ENCODE data around the gene NAPA.

Gene NAPA

DNA sequence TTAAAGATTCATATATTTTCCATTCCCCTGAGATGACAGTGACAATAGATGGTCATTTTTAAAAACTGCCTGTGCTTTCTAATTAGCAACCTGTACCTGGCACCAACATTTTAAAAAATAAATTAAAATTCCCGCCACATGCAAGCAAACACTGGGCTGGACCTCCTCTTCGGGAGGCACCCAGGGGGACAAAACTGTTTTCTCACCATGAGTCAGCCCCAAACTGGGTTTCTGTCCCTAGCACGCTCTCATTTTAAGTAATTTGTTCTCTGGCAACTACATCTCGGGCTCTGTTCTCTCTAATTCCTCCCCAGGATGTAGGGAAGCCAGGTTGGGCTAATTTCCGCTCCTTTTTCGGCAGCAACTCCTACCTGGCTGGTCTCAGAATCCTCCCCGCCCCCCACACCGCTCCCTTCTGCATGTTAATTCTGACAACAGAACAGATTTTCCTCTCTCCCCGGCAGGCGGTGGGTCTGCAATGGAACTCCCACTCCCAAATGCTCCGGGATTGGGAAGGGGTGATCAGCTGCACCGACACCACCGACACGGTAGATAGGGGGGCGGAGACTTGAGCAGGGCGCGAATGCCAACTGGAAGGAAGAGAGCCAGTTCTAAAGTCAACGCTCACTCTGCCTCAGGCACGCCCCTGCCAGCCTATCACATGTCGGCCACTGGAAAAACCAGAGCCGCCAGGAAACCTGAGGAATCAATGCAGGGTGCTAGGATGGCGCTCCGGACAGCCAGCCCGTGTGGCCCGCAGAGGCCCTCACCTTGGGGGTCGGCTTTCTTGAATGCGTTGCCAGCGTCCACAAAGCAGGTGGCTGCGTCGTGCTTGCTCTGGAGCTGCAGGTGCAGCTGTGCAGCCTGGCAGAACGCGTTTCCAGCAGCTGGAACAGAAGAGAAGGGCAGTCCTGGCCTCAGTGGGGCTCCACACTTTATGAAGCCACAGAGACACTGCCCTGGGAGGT, 14.7 kb downstream of the NAPA start:
- DNase-seq (ENCODE audit: low read depth in 2 of 2) = no peak

DNA sequence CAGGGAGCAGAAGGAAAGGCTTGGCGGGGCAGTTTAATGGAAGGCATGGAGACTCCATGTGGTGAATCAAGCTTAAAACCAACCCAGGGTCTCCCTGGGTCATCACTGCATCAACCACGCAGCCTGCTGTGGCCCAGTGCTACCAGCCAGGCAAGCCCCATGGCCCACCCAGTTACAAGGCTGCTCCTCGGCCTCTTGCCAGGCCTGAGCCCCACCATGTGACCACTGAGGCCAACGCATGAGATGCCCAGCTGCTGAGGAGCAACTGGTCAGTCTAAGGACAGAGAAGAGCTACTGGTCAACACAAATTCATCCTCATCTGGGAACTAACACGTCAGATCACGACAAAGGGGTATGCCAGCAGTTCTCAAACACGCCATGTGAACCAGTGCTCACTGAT, 15.5 kb downstream of the NAPA start:
- no peak for DNase-seq (ENCODE audit: low read depth in 2 of 2)

DNA sequence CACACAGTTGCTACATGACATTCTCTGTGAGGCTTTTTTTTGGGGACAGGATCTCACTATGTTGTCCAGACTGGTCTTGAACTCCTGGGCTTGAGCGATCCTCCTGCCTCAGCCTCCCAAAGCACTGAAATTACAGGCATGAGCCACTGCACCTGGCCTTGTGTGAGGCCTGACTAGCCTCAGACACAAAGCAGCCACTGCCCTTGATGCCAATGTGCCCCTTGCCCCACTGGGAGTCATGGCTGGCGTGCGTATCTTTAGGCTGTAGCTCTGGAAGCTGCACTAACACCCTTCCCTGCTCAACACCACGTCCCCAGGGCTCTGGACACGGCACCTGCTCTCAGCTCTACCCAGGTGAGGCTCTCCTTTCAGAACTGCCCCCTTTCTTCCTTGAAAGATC, 16.3 kb downstream of the NAPA start:
- no peak for DNase-seq (ENCODE audit: low read depth in 2 of 2)

DNA sequence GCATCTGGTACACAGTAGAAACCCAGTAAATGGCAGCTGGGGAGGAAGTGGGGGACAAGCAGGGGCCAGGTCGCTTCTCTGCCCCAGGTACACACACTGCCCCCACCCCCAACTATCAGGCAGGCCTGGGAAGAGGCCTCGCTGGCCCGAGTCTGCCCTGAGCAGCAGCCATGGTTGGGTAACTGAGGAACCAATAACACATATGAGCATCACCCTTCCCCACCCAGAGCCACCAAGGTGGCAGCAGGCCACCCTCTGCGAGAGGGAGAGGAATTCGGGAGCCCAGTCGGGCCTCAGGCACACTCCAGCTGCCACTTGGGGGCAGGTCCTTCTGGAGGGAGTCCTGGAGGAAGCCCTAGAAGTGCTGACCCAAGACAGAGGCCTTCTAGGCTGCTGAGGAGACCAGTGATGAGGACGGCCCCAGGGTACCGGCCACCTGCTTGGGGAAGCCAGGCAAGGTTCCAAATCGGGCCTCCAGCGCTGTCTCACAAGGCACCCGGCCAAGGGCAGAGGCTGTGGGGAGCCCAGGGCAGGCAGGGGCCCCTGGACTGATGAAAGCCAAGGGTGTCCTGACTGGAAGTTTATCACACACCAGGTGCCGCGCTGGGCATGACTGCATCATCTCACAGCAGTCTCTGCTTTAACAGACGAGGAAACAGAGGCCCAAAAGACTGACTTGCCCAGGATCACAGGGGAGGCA, 16.9 kb downstream of the NAPA start:
- DNase-seq (ENCODE audit: low read depth in 2 of 2) = no peak

DNA sequence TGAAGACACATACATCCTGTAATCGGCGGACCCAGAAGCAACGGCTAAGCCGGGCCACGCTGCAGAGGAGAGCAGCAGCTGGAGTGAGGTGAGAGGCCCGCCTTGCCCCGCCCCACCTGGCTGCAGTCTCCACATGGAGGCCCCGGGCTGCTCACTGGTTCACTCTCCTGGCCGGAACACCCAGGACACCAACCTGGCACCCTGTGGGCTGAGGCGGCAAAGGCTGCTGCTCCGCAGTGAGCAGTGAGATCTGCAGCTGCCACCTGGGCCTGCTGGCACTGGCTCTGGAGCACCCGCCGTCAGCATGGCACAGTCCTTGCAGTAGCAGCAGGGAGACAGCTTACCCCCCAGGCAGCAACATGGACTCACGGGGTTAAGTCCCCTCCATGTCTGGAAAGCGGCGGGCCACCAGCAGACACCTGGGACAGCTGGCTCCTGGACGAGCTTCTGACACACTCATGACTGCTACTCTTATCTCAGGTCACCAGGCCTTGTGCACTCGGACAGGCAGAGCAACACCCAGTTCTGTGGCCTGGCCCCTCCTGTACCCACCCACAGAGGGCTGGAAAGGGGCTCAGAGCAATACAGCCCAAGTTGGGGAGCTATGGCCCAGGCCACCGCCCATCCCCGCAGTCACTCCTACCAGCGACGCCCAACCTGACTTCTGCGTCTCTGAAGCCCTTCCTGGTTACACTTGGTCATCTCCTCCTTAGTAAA, 17.7 kb downstream of the NAPA start:
- DNase-seq (ENCODE audit: low read depth in 2 of 2) = no peak

DNA sequence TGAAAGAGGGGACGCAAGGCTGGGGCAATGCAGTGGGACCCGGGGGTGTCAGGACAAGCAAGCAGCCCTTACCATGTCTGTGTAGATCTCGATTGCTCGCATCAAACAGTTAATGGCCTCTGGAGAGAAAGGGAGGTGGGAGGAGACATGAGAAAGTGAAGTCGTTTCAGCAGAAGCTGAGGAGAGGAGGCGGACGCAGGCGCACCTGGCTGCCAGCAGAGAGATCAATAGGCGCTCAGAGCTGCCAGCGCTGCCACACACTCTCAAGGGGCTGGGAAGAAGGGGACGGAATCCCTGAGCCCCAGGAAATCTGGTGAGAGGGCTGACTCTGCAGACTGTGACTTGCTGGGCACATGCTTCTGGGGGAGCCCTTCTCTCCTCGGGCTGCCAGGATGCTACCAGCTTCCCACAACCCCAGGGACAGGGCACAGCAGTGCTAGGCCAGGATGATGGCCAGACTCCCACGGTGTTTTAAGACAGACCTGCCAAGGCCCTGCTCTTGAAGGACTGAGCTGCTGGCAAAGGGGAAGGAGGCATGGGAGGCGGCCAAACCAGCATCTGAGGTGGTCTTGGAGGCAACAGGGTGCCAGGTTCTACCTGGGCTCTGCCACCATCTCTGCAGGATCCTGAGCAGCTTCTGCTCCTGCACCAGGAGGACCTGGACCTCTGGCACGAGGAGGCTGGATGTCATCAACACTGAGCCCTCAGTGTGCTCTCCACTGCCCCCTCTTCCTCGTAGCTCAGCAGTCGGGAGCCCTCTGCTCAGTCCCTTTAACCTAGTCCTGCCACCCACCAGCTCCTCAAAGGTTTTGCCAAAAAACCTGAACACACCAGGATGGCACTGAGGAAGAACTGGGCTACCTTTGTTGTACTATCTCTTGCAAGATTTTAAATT, 19.1 kb downstream of the NAPA start:
- DNase-seq (ENCODE audit: low read depth in 2 of 2) = no peak

DNA sequence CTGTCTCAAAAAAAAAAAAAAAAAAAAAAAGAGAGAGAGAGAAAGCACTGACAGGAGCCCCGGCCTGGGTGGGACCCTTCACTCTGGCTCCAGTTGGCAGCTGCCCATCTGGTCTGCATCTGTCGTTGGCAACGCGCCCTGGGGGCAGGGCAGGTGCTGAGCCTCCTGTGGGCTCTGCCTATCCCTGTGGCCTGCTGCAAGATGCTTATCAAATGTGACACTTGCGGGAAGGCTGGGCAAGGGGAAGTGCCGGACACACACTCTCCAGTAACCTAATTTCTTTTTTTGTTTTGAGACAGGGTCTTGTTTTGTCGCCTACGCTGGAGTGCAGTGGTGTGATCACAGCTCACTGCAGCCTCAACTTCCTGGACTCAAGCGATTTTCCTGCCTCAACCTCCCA, 20.1 kb downstream of the NAPA start:
- DNase-seq (ENCODE audit: low read depth in 2 of 2) = no peak

DNA sequence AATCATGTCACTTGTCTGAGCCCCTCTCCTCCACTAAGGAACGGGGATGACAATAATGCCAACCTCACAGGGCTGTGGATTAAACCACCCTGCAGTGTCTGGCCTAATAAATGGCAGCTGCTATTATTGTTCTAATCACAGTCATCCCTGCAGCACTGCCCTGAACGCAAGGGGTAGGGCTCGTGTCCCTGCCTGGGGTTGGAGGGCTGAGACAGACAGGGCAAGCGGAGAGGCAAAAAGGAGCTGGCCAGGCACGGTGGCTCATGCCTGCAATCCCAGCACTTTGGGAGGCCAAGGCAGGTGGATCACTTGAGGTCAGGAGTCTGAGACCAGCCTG, 20.7 kb downstream of the NAPA start:
- DNase-seq (ENCODE audit: low read depth in 2 of 2) = no peak

DNA sequence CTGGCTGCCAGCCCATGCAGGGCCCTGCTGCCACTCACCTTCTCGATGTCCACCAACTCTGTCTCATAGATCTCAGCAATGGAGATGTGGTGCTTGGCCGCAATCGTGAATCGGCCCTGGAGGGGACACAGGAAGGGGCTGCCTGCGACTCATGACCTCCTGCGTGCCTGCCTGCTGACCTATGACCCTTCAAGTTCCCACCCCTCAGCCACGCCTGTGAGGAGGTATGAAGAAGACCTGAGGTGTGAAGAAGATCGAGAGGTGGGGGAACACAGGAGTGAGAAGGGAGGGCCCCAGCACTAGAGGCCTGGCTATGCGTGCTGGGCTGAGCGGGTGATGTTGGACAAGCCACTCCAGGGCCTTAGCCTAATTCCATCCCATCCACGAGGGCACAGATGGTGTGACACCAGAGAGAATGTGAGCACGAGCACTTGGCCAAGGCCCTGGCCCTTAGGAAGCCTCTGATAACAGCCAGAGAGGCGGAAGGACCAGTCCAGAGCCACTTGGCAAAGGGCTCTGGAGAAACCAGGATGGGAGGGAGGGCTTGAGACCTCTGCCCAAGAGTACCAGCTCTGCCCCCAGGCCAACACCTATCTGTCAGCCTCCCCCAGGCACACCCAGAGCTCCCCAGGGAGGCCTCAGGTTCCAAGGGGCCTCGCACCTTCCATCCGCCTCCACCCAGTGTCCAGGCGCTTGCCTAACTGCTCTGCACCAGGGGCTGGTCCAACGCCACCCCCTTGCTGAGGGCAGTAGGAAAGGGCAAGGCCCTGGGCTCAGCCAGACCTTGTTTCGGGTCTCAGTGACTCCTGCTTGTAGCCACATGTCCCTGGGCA, 21.3 kb downstream of the NAPA start:
- DNase-seq (ENCODE audit: low read depth in 2 of 2) = no peak

DNA sequence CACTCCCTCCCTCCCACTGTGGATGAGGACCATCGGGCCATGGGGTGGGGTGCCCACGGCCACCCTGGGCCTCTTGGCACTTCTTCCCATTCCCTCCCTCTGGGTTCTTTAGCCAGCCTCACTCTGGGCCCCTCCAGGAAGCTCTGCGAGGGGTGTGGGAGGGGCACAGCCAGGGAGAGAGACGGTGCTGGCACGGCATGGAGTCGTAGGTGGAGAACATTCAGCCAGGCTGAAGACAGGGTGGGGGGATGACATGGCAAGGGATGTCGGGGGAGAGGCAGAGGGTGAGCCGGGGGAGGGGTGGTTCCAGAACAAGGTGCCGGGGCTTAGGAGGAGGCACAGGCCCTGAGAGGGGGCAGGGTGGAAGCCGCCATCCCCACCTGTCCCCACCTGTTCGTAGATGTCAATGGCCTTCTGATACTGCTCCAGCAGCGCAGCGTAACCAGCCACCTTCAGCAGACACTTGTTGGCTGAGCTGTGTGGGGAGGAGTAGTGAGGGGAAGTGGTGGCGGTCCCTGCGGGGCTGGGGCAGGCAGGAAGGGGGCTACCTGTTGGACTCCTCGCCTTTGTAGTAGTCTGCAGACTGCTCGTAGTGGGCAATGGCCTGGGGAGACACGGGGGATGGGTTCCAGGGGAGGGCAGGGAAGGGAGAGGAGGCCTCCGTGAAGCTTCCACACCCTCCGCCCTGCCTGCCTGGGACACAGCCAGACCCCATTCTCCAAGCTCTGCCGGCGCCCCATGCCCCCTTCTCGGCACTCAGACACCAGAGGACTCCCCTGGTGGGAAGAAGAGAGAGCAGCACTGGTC, 22.1 kb downstream of the NAPA start:
- DNase-seq (ENCODE audit: low read depth in 2 of 2) = no peak

DNA sequence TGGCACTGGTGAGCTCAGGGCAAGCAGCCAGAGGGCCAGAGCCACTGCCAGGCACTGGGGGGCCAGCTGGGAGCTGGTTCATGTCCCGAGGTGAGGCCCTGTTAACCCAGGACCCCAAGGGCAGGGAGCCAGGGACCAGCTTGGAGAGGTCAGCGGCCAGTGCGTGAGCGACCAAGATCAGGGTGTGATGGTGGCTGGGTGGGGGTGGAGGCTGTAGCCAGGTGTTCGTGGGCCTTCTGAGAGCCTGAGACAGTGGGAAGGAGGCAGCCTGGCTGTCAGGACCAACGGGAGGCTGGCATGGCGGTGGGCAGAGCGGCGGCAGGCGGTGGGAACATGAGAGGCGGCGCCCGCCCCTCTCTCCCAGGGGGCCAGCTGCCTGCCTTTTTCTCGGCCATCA, 22.7 kb downstream of the NAPA start:
- no peak for DNase-seq (ENCODE audit: low read depth in 2 of 2)

DNA sequence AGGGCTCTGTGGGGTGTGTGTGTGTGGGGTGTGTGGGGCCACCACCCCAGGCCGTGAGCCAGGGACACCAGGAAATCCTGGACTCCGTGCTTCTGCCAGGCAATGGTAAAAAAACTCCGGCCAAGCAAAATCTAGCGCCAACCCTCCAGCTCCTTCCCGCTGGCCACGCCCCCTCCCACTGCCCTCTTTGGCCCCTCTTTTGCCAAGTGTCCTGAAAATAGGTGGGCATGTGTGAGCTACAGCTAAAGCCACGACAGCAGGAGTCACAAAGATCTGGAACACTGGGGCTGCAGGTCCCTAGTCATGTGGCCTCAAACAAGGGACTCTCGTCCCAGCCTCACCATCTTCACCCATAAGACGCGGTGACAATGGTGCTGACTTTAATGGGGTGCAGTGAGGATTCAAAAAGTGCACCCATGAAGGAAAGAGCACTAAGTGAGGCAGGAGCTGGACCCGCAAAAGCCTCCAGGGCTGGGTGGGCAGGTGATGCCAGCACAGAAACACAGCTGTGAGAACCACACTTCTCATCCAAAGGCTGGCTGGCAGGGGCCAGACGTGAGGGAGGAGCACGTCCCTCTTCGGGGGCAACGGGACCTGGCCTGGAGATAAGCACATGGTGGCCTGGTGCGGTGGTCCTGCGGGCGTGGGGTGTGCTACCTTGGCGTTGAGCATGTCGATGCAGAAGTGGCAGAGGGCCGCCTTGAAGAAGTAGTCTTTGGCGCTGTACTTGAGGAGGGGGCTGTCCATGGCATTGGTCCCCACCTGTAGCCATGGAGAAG, 23.3 kb downstream of the NAPA start:
- no peak for DNase-seq (ENCODE audit: low read depth in 2 of 2)

DNA sequence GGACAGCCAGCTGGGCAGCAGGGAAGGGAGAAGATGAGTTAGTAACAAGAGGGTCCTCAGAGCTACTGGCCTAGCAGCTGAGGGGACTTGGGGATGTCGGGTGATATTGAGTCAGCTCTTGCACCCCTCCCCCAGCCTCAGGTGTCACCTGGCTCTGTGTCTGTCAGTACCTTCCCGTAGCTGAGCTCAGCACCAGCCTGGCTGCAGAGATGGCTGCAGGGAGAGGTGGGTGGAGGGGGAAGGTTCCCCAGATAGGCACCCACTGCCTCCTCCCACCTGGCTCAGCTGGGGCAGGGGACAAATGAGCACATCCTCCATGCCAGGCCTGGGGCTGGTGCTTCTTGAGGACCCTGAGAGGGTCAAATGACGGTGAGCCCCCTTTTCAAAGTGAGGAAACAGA, 24.0 kb downstream of the NAPA start:
- DNase-seq (ENCODE audit: low read depth in 2 of 2) = no peak

DNA sequence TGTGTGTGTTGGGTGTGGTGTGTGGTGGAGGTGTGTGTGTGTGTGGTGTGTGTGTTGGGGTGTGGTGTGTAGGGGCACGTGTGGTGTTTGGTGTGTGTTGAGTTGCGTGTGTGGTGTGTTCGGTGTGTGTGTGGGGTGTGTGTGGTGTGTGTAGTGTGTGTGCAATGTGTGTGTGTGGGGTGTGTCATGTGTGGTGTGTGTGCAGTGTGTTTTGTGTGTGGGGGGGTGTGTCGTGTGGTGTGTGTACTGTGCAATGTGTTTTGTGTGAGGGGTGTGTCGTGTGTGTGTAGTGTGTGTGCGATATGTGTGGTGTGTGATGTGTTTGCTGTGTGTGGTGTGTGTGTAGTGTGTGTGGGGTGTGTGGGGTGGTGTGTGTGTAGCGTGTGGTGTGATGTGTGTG, 24.8 kb downstream of the NAPA start:
- DNase-seq (ENCODE audit: low read depth in 2 of 2) = no peak

DNA sequence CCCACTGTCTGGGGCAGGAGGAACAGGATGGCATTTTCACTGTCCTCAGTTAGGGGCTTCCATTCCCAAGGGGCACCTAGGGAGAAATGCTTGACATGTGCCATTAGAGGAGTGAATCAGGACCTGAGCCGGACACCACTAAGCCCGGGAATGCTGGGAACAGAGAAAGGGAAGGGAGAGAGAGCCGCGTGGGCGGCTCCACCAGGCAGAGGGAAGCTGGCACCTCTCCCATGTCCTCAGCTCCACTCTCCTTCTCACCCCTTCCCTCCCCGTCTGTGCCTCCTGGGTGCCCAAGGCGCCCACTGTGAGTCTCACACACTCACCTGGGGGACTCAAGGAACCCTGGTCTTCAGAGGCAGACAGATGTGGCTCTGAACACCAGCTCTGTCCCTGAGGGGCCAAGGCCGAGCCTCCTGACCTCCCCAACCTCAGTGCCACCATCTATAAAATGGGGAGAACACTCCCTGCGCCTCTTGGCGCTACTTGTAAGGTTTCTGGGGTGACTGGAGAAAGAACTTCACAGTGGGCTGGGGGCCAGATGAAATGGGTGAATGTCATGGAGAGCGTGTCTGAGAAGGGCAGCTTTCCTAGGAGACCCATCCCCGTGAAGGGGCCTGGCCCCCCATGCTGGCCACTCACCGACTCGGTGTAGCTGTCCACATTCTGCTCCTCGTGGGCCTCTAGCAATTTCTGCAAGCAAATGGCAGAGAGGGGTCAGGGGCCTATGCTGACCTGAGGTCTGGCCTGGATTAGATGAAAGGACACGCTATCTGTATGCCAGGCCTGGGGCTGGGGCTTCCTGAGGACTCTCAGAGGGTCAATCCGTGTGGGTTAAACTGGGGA, 25.6 kb downstream of the NAPA start:
- no peak for DNase-seq (ENCODE audit: low read depth in 2 of 2)

DNA sequence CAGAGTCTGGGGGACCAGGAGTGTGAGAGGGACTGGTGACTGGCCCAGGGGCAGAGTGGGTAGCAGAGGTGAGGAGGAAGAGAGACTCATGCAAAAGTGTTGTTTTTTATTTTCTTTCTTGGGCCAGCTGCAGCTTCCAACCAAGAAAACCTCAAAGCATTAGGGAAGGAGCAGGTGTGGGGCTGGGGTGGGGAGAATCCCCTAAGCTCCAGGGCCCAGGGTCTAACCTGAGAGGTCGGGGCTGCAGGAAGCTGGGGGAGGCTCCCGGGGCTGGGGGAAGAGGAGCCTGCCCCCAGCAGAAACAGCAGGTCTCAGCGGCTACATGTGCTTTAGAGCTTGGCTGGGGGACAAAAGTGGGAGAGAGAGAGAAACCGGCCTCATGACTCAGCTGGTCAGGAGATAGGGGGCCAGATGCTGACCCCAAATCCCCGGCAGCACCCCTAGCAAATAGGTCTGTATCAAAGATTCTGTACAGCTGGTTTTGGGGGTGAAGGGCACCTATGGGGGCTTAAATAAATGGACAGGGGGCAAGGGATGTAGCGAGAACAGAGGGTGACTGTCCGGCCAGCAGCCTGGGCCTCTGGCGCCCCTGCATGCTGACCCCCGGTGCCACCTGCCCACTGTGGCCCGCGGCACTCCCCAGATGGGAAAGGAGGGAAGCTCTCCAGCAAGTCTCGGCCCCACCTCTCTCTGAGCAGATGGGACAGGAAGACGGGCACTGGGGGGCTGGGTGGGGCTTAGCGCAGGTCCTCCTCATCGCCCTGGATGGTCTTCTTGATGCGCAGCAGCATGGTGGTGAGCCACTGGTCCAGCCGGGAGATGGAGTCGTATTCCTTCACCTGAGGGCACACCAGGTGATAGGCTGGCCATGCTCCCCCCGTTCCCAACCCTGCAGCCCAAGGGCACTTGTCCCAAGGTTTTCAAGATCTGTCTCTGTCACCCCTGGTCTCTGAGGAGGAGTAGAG, 27.0 kb downstream of the NAPA start:
- no peak for DNase-seq (ENCODE audit: low read depth in 2 of 2)

DNA sequence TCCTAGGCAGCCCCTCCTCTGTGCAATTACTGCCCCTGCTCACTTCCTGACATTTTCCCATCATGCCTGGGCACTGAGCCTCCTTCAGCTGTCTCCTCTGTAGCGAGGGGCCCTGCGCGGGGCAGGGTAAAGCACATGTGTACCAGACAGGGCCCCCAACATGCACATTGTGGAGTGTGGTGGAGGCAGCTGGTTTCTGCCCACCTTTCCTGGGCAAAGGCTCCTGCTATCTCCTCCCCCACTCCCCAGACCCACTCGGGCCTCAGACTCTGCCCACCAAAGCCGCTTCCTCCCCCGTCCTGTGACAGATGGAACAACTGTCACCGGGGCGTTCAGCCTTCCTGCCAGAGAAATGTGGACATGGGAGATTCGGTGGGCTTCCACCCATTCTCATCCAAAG, 28.0 kb downstream of the NAPA start:
- no peak for DNase-seq (ENCODE audit: low read depth in 2 of 2)

Data from stimulated activated CD4-positive, alpha-beta T cell treated with anti-CD3 and anti-CD28 coated beads, Interleukin-4, amount 100 ng/mL, for 48 hours (primary cell).